ENCODE measurements around the gene RPL37A. TPM values are rescaled to one million over a fixed set of nuclear protein-coding genes. Genes with fewer than 3 reads are reported as not detected.

Gene RPL37A
- 1,000 to 10,000 TPM; 3,787 to 3,863 TPM for total RNA-seq

DNA sequence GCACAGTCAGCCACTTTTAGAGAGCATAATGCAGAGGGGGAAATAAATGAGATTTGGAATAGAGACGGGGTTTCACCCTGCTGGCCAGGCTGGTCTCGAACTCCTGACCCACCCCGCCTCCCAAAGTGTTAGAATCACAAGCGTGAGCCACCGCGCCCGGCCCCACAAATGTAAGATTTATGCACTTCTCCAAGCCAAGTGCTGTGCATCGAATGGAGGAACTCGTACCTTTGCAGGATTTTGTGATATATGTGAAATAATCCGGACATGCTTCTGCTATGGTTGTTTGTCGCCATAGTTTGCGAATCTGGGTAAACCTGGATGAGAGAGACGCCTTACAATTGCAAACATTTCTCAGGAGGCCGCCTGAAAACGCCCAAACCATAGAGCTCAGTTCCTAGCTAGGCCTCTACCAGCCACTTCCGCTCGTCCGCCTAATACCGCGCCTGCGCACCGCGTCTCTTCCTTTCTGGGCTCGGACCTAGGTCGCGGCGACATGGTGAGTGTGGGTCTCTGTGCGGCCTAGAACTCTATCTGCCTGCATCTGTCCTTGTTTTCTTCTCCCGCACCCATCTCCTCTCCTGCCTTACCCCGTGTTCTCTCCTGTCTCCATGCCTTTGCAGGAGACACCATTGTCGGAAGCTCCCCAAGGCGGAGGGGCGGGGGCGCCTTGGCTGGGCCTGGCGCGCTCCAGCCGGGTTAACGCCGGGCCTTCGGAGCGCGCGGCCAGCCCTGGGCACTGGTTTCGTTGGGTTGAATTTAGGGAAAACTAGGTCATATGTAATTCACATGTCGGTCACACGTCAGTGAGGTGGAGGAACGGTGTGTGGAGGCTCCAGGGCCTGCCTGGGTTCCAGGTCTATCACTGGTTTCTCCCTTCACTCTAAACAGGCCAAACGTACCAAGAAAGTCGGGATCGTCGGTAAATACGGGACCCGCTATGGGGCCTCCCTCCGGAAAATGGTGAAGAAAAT lies at the start of gene RPL37A:
TSS of gene RPL37A (plus strand) at position 466 of the 974 bp plus-strand sequence. CDS start at position 497, 31 bp downstream.
- ChIA-PET POLR2A (interaction anchor here (0.6 to 1.5 kb wide), 7 partner anchors 8 to 301 kb away, joined by 3 to 6 read pairs (median 4); partner anchors contain the start of gene SMARCAL1), CTCF (no interaction called here)

DNA sequence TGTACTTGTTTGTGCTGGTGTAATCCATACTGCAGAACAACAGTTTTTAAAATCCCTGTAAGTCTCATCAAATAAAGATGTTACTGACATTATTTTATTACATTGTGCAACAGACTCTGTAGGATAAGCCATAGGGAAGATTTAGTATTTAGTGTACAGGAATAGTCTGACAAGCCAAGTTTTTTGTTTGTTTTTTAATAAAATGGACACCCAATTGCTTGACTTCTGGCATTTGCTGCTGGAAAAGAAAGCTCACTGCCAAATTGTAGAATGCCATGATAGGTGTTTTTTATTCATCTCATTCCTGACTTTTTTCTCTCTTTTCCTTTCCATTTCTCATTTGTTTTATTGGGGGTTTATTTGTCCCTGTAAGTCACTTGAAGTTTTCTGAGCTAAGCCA lies 48.3 kb upstream of the RPL37A start:
- ChIA-PET POLR2A (no interaction called here), CTCF (no interaction called here)

DNA sequence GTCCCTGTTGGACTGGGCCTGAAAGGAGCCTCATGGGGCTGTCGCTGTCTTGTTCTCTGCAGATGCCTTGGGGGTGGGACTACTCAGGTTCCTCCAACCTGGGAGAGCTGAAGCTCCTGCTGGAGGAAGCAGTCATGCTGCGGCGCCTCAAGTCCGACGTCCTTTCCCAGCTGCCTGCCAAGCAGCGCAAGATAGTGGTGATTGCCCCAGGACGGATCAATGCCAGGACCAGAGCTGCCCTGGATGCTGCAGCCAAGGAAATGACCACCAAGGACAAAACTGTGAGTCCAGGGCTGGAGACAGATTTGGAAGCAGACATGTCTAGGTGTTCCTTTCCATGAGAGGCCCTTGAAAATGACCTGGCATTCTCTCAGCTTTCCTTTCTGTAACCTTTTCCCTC lies 47.9 kb upstream of the RPL37A start:
- CTCF ChIA-PET = no interaction called here
- POLR2A ChIA-PET = no interaction called here

DNA sequence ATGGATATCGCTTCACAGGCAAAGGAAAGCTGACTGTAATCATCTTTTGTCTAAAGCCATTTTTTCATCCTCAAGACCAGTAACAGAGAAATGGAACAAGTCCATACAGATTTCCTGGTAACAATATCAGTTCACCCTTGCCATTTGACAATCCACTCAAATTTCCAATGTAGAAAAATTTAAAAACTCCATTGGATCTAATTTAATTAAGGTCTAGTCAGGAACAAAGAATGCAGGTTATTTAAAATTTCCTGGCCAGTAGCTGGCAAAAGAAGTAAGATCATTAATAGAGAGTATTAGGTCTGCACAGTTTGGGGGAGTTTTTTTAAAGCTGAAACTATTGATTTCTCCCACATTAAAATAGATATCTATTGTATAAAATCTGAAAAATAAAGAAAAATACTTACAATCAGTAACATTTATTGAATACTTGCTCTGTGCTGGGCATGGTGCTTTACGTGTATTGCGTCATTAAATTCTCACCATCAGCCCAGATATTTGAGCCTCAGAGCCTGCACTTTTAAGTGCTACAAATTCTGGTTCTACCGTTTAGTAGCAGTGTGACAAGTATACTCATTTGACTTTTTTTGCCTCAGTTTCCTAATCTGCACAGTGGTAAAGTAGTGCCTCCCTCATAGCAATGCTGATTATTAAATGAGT lies 44.6 kb upstream of the RPL37A start:
- ChIA-PET POLR2A (no interaction called here), CTCF (interaction anchor here (0.6 kb wide), 1 partner anchor 929 kb away, joined by 3 read pairs; no protein-coding TSS in a partner anchor)

DNA sequence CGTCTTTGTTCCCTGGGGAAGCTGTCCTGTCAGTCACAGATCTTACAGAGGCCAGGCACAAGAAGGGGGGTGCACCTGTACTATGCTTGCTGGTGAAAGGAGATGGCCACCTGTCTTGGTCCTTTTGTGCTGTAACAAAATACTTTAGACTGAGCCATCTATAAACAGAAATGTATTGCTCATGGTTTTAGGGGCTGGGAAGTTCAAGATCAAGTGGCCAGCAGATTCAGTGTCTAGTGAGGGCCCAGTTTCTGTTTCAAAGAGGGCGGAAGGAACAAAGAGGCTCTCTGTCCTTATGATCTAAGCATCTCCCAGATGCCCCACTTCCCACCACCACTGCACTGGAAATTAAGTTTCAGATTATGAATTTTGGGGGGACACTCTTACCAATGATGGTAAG lies 35.5 kb upstream of the RPL37A start:
- CTCF ChIA-PET = no interaction called here
- POLR2A ChIA-PET = interaction anchor here (0.6 kb wide), 2 partner anchors 35 to 755 kb away, joined by 3 read pairs; partner anchors contain the start of gene RPL37A

DNA sequence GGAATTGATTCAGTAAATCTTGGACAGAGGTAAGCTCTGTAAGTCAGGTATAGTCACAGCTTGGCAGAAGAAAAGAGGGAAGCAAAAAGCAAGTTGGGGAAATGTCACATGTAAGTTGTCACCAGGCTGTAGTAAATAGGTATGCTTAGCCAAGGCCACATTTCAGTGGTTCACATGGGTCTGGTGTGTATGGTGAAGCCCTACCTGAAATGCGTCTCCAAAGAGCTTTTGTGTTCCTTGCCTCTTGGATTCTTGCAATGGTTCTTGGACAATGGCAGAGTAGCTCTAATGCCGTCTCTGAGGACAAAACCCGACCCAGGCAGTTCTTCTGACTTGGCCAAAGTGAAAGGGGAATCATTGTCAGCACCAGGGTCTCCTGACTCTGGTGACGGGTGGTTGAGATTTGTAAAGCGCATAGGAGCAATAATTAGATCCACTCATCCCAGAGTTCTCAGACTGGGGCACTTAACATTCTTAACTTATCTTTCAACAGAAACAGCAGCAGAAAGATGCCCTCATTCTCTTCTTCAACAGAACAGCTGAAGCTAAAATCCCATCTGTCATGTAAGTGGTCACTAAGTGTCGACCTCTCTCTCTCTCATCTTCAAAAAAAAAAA lies 34.4 kb upstream of the RPL37A start:
- CTCF ChIA-PET = no interaction called here
- POLR2A ChIA-PET = no interaction called here

DNA sequence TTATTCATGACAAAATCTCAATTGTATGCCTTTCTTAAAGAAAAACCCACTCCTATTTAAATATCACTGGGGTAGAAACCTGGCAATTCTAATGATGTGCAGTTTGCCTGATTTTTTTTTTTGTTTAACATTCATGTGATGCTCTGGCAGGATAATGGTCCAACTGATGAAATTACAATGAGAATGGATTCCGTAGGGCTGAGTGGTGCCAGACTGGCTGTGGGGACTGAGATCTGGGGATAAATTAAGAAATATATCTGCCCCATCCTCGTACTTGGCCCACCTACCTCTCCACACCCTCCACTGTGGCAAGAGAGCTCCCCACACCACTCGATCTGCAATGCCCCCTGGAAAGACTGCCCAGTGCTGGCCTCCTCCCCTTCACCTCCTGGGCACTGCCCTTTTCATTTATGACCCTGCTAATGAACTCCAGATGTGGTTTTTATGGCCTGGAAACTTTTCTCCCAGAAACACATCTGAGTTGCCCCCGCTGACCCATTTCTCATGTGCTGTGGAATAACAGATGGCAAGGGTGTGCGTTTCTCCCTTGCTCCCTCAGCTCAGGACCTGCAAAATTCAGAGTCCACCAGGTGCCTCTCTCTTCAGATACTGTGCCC lies 33.0 kb upstream of the RPL37A start:
- POLR2A ChIA-PET = no interaction called here
- CTCF ChIA-PET = no interaction called here

DNA sequence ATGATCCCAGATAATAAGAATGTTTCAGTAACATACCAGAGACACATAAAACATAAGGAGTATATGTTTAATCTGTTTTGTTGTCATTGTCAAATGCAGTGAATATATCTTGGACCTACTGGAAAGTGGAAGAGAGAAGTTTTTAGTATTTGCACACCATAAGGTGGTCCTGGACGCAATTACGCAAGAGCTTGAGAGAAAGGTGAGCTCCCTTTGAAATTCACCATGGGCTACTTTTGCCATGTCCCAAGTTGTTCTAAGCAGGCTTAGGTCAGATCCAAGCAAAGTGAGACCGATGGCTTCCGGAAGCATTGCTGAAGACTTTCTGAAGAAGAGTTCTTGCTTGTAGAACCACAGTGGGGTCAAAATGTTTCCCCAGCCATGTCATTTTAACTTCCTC lies 30.8 kb upstream of the RPL37A start:
- POLR2A ChIA-PET = no interaction called here
- CTCF ChIA-PET = no interaction called here

DNA sequence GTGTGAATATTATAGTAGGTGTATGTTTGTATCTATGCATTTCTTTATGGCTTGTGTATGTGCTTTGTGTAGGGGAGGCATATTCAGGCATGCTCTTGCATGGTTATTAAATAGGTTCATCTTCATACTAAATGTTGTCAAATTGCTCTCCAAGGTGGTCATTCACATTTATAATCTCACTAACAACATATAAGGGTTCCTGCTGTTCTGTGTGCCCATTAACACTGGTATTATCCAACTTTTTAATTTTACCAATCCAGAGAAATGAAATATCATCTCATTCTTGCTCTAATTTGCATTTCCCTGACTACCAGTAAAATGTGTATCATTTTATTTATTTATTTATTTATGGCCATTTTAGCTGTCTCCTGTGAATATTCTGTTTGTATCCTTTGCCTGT lies 29.0 kb upstream of the RPL37A start:
- ChIA-PET POLR2A (interaction anchor here (0.7 kb wide), 1 partner anchor 38 kb away, joined by 7 read pairs; no protein-coding TSS in a partner anchor), CTCF (no interaction called here)

DNA sequence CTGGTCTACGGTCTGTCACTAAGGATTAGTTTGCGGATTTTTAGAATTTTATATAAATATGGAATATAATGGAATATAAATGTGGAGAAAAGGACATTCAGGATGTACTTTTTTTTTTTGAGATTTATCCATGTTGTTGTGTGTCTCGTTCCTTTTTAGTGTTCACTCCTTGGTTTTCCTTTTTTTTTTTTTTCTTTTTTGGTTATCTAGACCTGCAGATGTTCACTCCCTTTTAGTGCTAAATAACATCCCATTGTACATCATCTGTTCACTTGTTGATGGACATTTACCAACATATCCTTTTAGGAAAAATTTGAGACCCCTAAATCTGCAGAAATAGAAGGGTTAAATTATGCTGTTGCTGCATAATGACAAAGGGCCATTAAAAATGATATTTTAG lies 25.5 kb upstream of the RPL37A start:
- POLR2A ChIA-PET = no interaction called here
- CTCF ChIA-PET = interaction anchor here (0.7 kb wide), 1 partner anchor 1831 kb away, joined by 3 read pairs; no protein-coding TSS in a partner anchor

DNA sequence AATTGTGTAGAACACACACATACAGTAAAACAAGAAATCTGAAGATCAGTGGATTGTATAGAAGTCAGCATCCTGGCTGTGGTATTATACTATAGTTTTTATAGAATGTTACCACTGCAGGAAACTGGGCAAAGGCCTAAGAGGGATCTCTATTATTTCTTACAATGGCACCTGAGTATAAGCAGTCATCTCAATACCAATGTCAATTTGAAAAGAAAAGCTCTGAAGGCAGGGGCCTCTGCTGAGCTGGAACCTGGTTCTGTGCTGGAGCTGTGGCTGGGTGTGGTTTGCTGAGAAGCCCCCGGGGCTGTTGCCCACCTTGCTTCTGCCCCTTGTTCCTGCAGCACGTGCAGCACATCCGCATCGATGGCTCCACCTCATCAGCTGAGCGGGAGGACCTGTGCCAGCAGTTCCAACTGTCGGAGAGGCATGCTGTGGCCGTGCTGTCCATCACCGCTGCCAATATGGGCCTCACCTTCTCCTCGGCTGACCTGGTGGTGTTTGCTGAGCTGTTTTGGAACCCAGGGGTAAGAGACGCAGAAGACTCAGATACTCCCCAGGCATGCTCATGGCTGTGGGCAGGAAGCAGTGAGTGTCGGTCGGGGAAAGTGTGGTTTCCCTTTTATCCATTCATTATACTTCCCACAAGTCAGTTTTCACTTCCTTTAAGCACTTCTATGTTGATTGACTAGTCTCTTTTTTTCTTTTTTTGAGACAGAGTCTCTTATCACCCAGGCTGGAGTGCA lies 23.5 kb upstream of the RPL37A start:
- ChIA-PET CTCF (interaction anchor here (1.4 kb wide), 1 partner anchor 36 kb away, joined by 3 read pairs; no protein-coding TSS in a partner anchor), POLR2A (no interaction called here)

DNA sequence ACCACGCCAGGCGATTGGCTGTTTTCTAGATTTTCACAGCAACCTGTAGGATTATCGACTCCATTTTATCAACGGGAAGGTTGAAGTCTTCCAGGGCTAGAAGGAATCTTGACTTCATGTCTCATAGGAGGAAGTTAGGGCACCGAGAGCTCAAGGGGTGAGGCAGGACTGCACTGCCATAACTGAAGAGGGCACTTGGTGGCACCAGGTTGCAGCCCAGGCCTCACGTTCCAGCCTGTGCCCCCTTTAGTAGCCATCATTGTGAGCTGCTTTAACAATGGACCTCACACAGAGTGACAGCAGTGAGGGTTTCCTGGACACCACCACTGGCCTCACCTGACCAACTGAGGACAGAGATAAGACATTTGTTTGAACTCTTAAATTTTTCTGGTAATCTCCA lies 22.9 kb upstream of the RPL37A start:
- POLR2A ChIA-PET = no interaction called here
- CTCF ChIA-PET = interaction anchor here (1.4 kb wide), 1 partner anchor 37 kb away, joined by 3 read pairs; no protein-coding TSS in a partner anchor

DNA sequence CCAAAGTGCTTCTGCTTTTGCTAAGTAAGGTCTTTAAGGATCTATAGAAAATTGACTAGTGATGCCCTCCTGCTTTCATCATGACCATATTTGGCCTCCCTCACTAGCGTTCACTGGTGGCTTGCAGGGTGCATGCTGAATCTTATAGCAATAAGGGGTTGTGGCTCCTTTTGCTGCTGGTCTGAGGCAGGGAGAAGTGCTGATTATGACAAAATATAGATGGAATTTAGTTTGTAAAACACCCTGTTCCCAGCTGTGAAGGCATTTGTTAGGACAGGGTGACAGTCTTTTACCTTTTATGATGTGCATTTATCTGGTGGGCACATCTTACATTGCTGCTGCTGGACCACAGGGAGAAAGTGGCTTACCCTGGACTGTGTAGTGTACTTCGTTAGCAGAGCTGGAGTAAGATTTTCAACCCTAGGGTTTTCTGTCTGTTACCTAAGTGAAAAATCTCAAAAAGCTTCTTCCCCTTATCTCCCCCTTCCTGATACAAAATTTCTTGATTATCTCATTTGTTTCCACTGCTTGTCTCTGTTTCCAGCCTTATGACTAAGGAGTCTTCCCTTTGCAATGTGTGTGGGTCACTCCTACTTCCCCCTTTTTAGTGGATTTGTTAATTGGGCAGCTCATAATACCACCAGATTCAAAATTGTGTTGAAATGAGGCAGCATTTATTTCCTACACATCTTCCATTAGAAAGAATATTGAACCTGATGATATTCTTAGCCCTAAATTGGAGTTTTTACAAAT lies 21.2 kb upstream of the RPL37A start:
- POLR2A ChIA-PET = no interaction called here

DNA sequence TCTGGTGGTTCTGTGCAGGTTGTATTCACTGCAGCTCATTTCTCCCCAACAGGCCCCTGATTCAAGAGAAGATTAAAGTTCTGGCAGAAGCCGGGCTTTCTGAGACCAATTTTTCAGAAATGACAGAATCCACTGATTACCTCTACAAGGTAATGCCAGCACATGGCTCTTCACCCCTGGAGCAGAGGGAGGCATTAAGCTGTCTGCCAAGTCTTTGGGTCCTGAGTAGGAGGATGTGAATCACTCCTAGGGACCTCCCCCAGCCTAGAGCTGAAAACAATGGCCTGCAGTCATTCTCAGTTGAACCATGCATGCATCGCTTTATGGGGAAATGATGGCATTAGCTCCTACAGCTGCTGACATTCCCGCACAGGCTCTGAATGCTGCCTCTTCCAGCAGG lies 20.5 kb upstream of the RPL37A start:
- ChIA-PET CTCF (interaction anchor here (1.1 kb wide), 1 partner anchor 19 kb away, joined by 3 read pairs; no protein-coding TSS in a partner anchor), POLR2A (no interaction called here)

More for the DNA sequence above, 21.2 kb upstream of the RPL37A start:
- CTCF ChIA-PET = no interaction called here

DNA sequence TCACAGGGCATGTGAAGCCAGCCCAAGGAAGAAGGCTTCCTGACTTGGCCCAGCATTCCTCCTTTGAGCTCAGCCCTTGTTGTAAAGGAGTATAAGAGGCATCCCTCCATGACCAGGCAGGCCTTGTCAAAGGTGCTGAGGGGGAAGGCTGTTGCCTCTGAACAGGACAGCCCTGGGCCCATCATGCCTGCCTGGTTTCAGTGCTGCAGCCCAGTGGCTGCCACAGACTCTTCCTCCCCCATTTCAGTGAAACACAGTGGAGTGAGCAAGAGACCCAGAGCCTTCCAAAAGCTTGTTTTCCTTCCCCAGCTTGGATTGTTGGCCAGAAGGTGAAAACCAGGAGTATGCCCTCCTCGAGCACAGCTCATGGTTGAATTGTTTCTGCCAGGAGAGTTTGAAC lies 19.9 kb upstream of the RPL37A start:
- ChIA-PET CTCF (interaction anchor here (1.1 kb wide), 1 partner anchor 19 kb away, joined by 3 read pairs; no protein-coding TSS in a partner anchor), POLR2A (no interaction called here)

DNA sequence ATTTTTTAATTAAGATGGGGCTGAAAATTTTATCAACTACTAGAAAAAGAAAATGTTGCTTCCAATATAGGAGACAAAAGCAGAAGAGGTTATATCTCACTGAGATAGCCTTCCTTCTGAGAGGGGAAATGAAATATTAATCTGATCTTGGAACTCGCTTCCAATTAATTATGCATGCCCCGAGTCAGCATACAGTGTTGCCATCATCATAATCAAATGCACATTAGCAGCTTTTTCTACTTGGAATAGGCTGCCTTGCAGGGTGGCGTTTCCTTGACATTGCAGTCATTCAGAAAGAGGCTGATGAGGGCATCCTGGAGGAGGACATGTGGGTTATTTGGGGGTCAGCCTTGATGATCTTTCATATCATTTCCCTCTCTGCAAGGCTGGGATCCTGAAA lies 18.4 kb upstream of the RPL37A start:
- ChIA-PET CTCF (no interaction called here), POLR2A (no interaction called here)

DNA sequence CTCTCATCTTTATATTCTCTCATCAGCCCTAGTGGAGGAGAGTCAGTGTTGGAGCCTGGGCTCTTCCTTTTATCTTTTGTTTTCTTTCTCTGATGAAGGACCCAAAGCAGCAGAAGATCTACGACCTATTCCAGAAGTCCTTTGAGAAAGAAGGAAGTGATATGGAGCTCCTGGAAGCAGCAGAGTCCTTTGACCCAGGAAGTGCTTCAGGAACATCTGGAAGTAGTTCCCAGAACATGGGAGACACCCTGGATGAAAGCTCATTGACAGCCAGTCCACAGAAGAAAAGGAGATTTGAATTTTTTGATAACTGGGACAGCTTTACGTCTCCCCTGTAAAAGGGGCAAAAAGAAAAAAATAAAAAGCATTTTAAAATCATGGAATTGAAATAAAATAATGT lies 16.0 kb upstream of the RPL37A start:
- CTCF ChIA-PET = interaction anchor here (1.3 kb wide), 1 partner anchor 38 kb away, joined by 4 read pairs; no protein-coding TSS in a partner anchor
- POLR2A ChIA-PET = no interaction called here

DNA sequence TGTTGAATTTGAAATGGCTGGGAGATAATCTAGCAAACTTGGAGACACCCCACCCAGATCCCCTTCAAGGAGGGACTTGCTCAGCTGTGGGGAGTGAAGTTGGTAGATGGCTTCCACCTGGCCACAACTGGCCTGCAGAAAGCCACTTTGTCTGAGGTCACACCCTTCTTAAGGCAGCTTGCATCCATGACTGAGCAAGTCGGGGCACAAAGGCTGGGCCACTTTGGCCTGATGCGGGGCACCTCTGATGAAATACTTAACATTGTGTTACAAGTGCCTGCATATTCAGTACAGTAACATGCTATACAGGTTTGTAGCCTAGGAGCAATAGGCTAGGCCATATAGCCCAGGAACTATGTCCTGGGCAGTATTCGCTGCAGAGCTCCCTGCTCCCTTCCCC lies 13.4 kb upstream of the RPL37A start:
- POLR2A ChIA-PET = no interaction called here

More for the DNA sequence above, 13.4 kb upstream of the RPL37A start:
- CTCF ChIA-PET = no interaction called here
